H9 (cell line): ENCODE measurements around the gene PPM1B. TPM values are rescaled to one million over a fixed set of nuclear protein-coding genes. Genes with fewer than 3 reads are reported as not detected.

Source experiments
- DNase-seq: peaks from one replicate; pipeline ENCODE4 v3.0.0-alpha.2; 2017
- H2AFZ ChIP-seq: one replicate; pipeline ENCODE4 v1.6.1; 2013; ENCODE audit warnings: mild to moderate bottlenecking, low read length, control low read depth, moderate library complexity
- H2AK5ac ChIP-seq: 2 replicates; pipeline ENCODE4 v1.6.1; 2013; ENCODE audit warnings: low read length, control low read depth, mixed read lengths; ENCODE audit not compliant: insufficient read length
- H2BK120ac ChIP-seq: one replicate; pipeline ENCODE4 v1.6.1; 2013; ENCODE audit warnings: low read depth, mild to moderate bottlenecking, low read length, control low read depth, inconsistent platforms; ENCODE audit not compliant: poor library complexity, severe bottlenecking
- H2BK12ac ChIP-seq: 2 replicates; pipeline ENCODE4 v1.6.1; 2013; ENCODE audit warnings: low read length, control low read depth, mixed read lengths, low read depth; ENCODE audit not compliant: insufficient read length
- H2BK15ac ChIP-seq: 2 replicates; pipeline ENCODE4 v1.6.1; 2013; ENCODE audit warnings: low read depth, low read length, control low read depth
- H2BK20ac ChIP-seq: one replicate; pipeline ENCODE4 v1.6.1; 2013; ENCODE audit warnings: low read depth, mild to moderate bottlenecking, low read length, control low read depth, inconsistent platforms; ENCODE audit not compliant: poor library complexity, severe bottlenecking
- H2BK5ac ChIP-seq: 2 replicates; pipeline ENCODE4 v1.6.1; 2013; ENCODE audit warnings: low read length, control low read depth, mixed read lengths; ENCODE audit not compliant: insufficient read length
- H3K14ac ChIP-seq: 2 replicates; pipeline ENCODE4 v1.6.1; 2013; ENCODE audit warnings: low read length, control low read depth; ENCODE audit not compliant: insufficient read depth
- H3K18ac ChIP-seq: 2 replicates; pipeline ENCODE4 v1.6.1; 2013; ENCODE audit warnings: low read depth, mild to moderate bottlenecking, mixed read lengths, low read length, control low read depth; ENCODE audit not compliant: insufficient read length
- H3K23ac ChIP-seq: 2 replicates; pipeline ENCODE4 v1.6.1; 2013; ENCODE audit warnings: low read length, control low read depth, mixed read lengths, low read depth; ENCODE audit not compliant: insufficient read length
- H3K23me2 ChIP-seq: 2 replicates; pipeline ENCODE4 v1.6.1; 2013; ENCODE audit warnings: low read depth, mild to moderate bottlenecking, mixed read lengths, low read length, control low read depth; ENCODE audit not compliant: insufficient read length, poor library complexity, severe bottlenecking
- H3K27ac ChIP-seq: 2 replicates; pipeline ENCODE4 v1.5.1; 2013; ENCODE audit warnings: low read length, control low read depth, mixed read lengths, low read depth; ENCODE audit not compliant: insufficient read length
- H3K27me3 ChIP-seq: 2 replicates; pipeline ENCODE4 v1.6.1; 2013; ENCODE audit warnings: low read length, control low read depth, inconsistent platforms; ENCODE audit not compliant: insufficient read depth
- H3K4ac ChIP-seq: 2 replicates; pipeline ENCODE4 v1.6.1; 2013; ENCODE audit warnings: low read depth, mild to moderate bottlenecking, control low read depth, inconsistent platforms, low read length, moderate library complexity
- H3K4me1 ChIP-seq: 2 replicates; pipeline ENCODE4 v1.6.1; 2013; ENCODE audit warnings: low read length, control low read depth, inconsistent platforms; ENCODE audit not compliant: insufficient read depth
- H3K4me2 ChIP-seq: 2 replicates; pipeline ENCODE4 v1.6.1; 2013; ENCODE audit warnings: low read length, control low read depth, mixed read lengths; ENCODE audit not compliant: insufficient read length, insufficient read depth
- H3K56ac ChIP-seq: 2 replicates; pipeline ENCODE4 v1.6.1; 2013; ENCODE audit warnings: low read depth, mild to moderate bottlenecking, mixed read lengths, low read length, control low read depth; ENCODE audit not compliant: insufficient read length
- H3K79me1 ChIP-seq: 2 replicates; pipeline ENCODE4 v1.6.1; 2013; ENCODE audit warnings: low read depth, mild to moderate bottlenecking, moderate library complexity, low read length, control low read depth, inconsistent platforms; ENCODE audit not compliant: insufficient read depth, poor library complexity, severe bottlenecking
- H3K79me2 ChIP-seq: 2 replicates; pipeline ENCODE4 v1.6.1; 2013; ENCODE audit warnings: low read length, control low read depth, inconsistent platforms; ENCODE audit not compliant: insufficient read depth
- H3K9ac ChIP-seq: 2 replicates; pipeline ENCODE4 v1.6.1; 2013; ENCODE audit warnings: low read length, control low read depth, mixed read lengths; ENCODE audit not compliant: insufficient read length; ENCODE audit errors: extremely low read depth
- H3K9me3 ChIP-seq: one replicate; pipeline ENCODE4 v1.6.1; 2013; ENCODE audit warnings: low read depth, low read length, inconsistent platforms; ENCODE audit not compliant: control insufficient read depth
- H3T11ph ChIP-seq: one replicate; pipeline ENCODE4 v1.6.1; 2013; ENCODE audit warnings: mild to moderate bottlenecking, low read length, control low read depth, inconsistent platforms
- H4K20me1 ChIP-seq: one replicate; pipeline ENCODE4 v1.6.1; 2013; ENCODE audit not compliant: control insufficient read depth, insufficient read length, insufficient read depth
- H4K5ac ChIP-seq: 2 replicates; pipeline ENCODE4 v1.6.1; 2013; ENCODE audit warnings: low read depth, mild to moderate bottlenecking, mixed read lengths, low read length, control low read depth; ENCODE audit not compliant: insufficient read length
- H4K8ac ChIP-seq: replicated peaks from 2 replicates; pipeline ENCODE4 v1.6.1; 2013; ENCODE audit warnings: low read length, control low read depth, mixed read lengths, low read depth; ENCODE audit not compliant: insufficient read length
- H4K91ac ChIP-seq: 2 replicates; pipeline ENCODE4 v1.6.1; 2013; ENCODE audit warnings: low read depth, mild to moderate bottlenecking, moderate library complexity, mixed read lengths, low read length, control low read depth; ENCODE audit not compliant: insufficient read length
- H3K27ac Mint-ChIP-seq, 3 experiments: 2 replicates in 2 of 3; 3 replicates in 1 of 3; pipeline ENCODE4 v1.8.0; 2020 to 2021; ENCODE audit warnings: mixed read lengths in 3 of 3, mild to moderate bottlenecking in 1 of 3, moderate library complexity in 1 of 3
- H3K27me3 Mint-ChIP-seq: 2 replicates; pipeline ENCODE4 v1.8.0; 2021; ENCODE audit warnings: low read depth, mild to moderate bottlenecking, moderate library complexity, mixed read lengths
- H3K36me3 Mint-ChIP-seq, 3 experiments: 2 replicates in 2 of 3; 3 replicates in 1 of 3; pipeline ENCODE4 v1.8.0; 2020 to 2021; ENCODE audit warnings: low read depth in 3 of 3, mixed read lengths in 3 of 3; ENCODE audit not compliant: insufficient read depth in 1 of 3
- H3K4me1 Mint-ChIP-seq, 2 experiments: 2 replicates each; pipeline ENCODE4 v1.8.0; 2020; ENCODE audit warnings: mixed read lengths in 2 of 2
- H3K4me3 Mint-ChIP-seq, 2 experiments: 2 replicates in 1 of 2; 3 replicates in 1 of 2; pipeline ENCODE4 v1.8.0; 2020 to 2021; ENCODE audit warnings: mild to moderate bottlenecking in 2 of 2, mixed read lengths in 2 of 2, moderate library complexity in 1 of 2
- H3K9me3 Mint-ChIP-seq, 2 experiments: 2 replicates in 1 of 2; 3 replicates in 1 of 2; pipeline ENCODE4 v1.8.0; 2020; ENCODE audit warnings: mild to moderate bottlenecking in 2 of 2, mixed read lengths in 2 of 2, moderate library complexity in 1 of 2
- WGBS: extraction: QIAGEN DNeasy Blood & Tissue Kit; methylation state at CpG from one replicate; pipeline ENCODE4 v1.1.7; 2013; ENCODE audit warnings: missing lambda C conversion rate, low lambda C conversion rate, mixed read lengths; ENCODE audit not compliant: insufficient read length; ENCODE audit errors: extremely low coverage; 5-methylcytosine and 5-hydroxymethylcytosine counted together
- total RNA-seq: library from RNA; stranded (reverse); gene quantifications from 2 replicates; pipeline ENCODE4 v1.2.1, GENCODE V29; 2021
- TF ChIP-seq, protein P1 (sequence below): fragments of 200-600 bp; sonication (generic); conservative IDR thresholded peaks from 3 replicates; pipeline ENCODE4 v1.8.0; 2021; ENCODE audit warnings: antibody characterized with exemption, mild to moderate bottlenecking

The PPM1B gene
- total RNA-seq, 1 experiment from 2014 or later: 156 TPM

DNA sequence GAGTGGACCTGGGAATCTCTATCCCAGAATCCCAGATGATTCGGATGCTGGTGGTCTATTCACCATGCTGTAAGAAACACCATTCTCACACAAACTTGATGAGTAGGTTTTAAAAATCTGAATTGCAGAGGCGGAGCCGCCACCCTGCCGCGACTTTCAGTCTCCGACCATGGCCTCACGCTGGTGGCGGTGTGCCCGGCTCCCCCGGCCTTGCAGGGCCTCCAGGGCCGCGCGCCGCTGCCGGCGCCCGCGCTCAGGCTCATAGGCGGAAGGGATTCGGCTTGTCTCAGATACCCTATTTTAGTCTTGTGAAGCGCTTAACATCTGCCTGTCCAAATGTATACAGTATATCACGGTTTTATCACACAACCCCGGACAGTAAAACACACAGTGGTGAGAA, 2.6 kb upstream of the PPM1B start:
- no peak overlapping the region for H2BK12ac ChIP-seq
- no peak overlapping the region for H3T11ph ChIP-seq
- H2BK20ac ChIP-seq: no peak overlapping the region
- H4K8ac ChIP-seq: no peak overlapping the region
- H3K4ac ChIP-seq: no peak overlapping the region
- no CpG with 5 or more reads among the region's 23 CpGs for WGBS
- DNase-seq: peak; percentile 72
- peaks cover 21% of the 10 kb centered on the region for H3K79me2 ChIP-seq
- no peaks in the 10 kb centered on the region for H3K27me3 Mint-ChIP-seq
- H3K18ac ChIP-seq: no peak overlapping the region
- H2BK15ac ChIP-seq: no peak overlapping the region
- H2AFZ ChIP-seq: no peak overlapping the region
- TF ChIP-seq, protein P1, sequence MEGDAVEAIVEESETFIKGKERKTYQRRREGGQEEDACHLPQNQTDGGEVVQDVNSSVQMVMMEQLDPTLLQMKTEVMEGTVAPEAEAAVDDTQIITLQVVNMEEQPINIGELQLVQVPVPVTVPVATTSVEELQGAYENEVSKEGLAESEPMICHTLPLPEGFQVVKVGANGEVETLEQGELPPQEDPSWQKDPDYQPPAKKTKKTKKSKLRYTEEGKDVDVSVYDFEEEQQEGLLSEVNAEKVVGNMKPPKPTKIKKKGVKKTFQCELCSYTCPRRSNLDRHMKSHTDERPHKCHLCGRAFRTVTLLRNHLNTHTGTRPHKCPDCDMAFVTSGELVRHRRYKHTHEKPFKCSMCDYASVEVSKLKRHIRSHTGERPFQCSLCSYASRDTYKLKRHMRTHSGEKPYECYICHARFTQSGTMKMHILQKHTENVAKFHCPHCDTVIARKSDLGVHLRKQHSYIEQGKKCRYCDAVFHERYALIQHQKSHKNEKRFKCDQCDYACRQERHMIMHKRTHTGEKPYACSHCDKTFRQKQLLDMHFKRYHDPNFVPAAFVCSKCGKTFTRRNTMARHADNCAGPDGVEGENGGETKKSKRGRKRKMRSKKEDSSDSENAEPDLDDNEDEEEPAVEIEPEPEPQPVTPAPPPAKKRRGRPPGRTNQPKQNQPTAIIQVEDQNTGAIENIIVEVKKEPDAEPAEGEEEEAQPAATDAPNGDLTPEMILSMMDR: no peak
- peaks cover 16 to 24% of the 10 kb centered on the region in 2 experiments for H3K4me1 Mint-ChIP-seq
- H3K23ac ChIP-seq: no peak overlapping the region
- no peak overlapping the region for H2BK5ac ChIP-seq
- no peak overlapping the region for H3K27ac Mint-ChIP-seq
- no peak overlapping the region for H3K4me2 ChIP-seq
- H3K4me1 ChIP-seq: peaks cover 3% of the 10 kb centered on the region; the same call in 1 of the 2 replicates
- no peak overlapping the region for H3K27ac ChIP-seq
- no peak overlapping the region for H4K5ac ChIP-seq
- no peaks in the 10 kb centered on the region for H3K79me1 ChIP-seq
- no peaks in the 10 kb centered on the region for H3K27me3 ChIP-seq
- H3K23me2 ChIP-seq: peaks cover 4% of the 10 kb centered on the region
- peaks cover 23 to 36% of the 10 kb centered on the region in 2 experiments for H3K9me3 Mint-ChIP-seq
- H2AK5ac ChIP-seq: no peak overlapping the region
- H3K56ac ChIP-seq: no peak overlapping the region
- H3K4me3 Mint-ChIP-seq: no peak overlapping the region
- no peak overlapping the region for H2BK120ac ChIP-seq
- H4K91ac ChIP-seq: no peak overlapping the region
- H3K14ac ChIP-seq: no peak overlapping the region
- no peaks in the 10 kb centered on the region for H4K20me1 ChIP-seq
- H3K36me3 Mint-ChIP-seq: peaks cover 22 to 48% (median 27%) of the 10 kb centered on the region in 3 experiments
- no peak overlapping the region for H3K9ac ChIP-seq
- no peaks in the 10 kb centered on the region for H3K9me3 ChIP-seq
